ENCODE measurements around the gene ATP2B1.

DNA sequence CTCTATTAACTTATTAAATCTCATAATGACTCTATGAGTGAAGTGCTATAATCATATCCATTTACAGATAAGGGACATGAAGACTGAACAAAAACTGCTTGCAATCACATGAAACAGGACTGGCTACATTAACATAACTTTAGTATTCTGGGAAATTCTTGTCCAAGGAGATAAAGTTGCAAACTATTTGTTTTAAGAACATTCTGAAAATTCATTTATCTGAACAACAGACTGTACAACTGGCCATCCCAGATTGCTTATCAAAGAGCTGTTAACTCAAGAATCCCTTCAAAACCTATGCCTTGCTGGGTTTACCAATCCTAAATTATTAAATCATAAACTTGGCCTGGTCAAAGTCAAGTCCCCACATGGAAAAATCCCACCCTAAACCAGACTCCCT lies 143.6 kb downstream of the ATP2B1 start:
- TF ChIP-seq, protein P1, sequence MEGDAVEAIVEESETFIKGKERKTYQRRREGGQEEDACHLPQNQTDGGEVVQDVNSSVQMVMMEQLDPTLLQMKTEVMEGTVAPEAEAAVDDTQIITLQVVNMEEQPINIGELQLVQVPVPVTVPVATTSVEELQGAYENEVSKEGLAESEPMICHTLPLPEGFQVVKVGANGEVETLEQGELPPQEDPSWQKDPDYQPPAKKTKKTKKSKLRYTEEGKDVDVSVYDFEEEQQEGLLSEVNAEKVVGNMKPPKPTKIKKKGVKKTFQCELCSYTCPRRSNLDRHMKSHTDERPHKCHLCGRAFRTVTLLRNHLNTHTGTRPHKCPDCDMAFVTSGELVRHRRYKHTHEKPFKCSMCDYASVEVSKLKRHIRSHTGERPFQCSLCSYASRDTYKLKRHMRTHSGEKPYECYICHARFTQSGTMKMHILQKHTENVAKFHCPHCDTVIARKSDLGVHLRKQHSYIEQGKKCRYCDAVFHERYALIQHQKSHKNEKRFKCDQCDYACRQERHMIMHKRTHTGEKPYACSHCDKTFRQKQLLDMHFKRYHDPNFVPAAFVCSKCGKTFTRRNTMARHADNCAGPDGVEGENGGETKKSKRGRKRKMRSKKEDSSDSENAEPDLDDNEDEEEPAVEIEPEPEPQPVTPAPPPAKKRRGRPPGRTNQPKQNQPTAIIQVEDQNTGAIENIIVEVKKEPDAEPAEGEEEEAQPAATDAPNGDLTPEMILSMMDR (IDR thresholded peaks at IDR 0.05), result no peak
- no peak for TF ChIP-seq POLR2A (IDR thresholded peaks at IDR 0.05)
- TF ChIP-seq POLR2AphosphoS5 (IDR thresholded peaks at IDR 0.05), result no peak
- no peak for TF ChIP-seq EP300 (IDR thresholded peaks at IDR 0.05)
